CD14-positive monocyte (primary cell): Measurements from ENCODE around the gene RALGAPA2. TPM values are rescaled to one million over a fixed set of nuclear protein-coding genes. Genes with fewer than 3 reads are reported as not detected.
A peak's percentile ranks its signal among the peaks of the same experiment; 100 is the strongest.

Source experiments
- DNase-seq, 3 donors: peaks; one replicate each; pipeline ENCODE4 v3.0.0-alpha.2; 2011 to 2022
- H2AFZ ChIP-seq: 2 replicates; pipeline ENCODE4 v1.6.0; 2012; ENCODE audit warnings: mild to moderate bottlenecking, low read depth, low read length, inconsistent platforms; ENCODE audit not compliant: insufficient read depth, poor library complexity, severe bottlenecking
- H3K27ac ChIP-seq, 2 donors: 1 replicate in 1 of 2; 2 replicates in 1 of 2; pipeline ENCODE4 v1.5.1; 2012 to 2013; ENCODE audit warnings: low read length in 2 of 2, control low read depth in 1 of 2, inconsistent platforms in 1 of 2, low read depth in 1 of 2, mild to moderate bottlenecking in 1 of 2
- H3K27me3 ChIP-seq, 2 donors: one replicate each; pipeline versions ENCODE4 v1.6.0 to v1.6.1; 2011 to 2013; ENCODE audit warnings: low read length in 2 of 2; ENCODE audit not compliant: control insufficient read depth in 2 of 2, insufficient read depth in 2 of 2
- H3K36me3 ChIP-seq, 2 donors: replicated peaks in 1 of 2; 1 replicate in 1 of 2; 2 replicates in 1 of 2; pipeline versions ENCODE4 v1.5.1 to v1.6.1; 2012 to 2013; ENCODE audit warnings: low read length in 2 of 2, control low read depth in 1 of 2, inconsistent platforms in 1 of 2, mild to moderate bottlenecking in 1 of 2; ENCODE audit not compliant: insufficient read depth in 2 of 2, control insufficient read depth in 1 of 2
- H3K4me1 ChIP-seq, 2 donors: 1 replicate in 1 of 2; 2 replicates in 1 of 2; pipeline versions ENCODE4 v1.5.1 to v1.6.1; 2012 to 2013; ENCODE audit warnings: low read length in 2 of 2, control low read depth in 1 of 2, inconsistent platforms in 1 of 2, mild to moderate bottlenecking in 1 of 2, moderate library complexity in 1 of 2; ENCODE audit not compliant: insufficient read depth in 2 of 2, control insufficient read depth in 1 of 2
- H3K4me2 ChIP-seq: replicated peaks from 2 replicates; pipeline ENCODE3; 2012; ENCODE audit warnings: low read length, moderate library complexity, mild to moderate bottlenecking; ENCODE audit not compliant: poor library complexity, severe bottlenecking; ENCODE audit errors: extremely low read depth
- H3K4me3 ChIP-seq, 3 experiments: fragments of 200-600 bp in 1 of 3; sonication (generic) in 1 of 3; replicated peaks in 1 of 3; 1 replicate in 2 of 3; 2 replicates in 1 of 3; pipeline ENCODE4 v1.5.1; 2011 to 2013; ENCODE audit warnings: low read length in 3 of 3, mild to moderate bottlenecking in 3 of 3, control low read depth in 2 of 3, low read depth in 2 of 3, inconsistent platforms in 1 of 3, moderate library complexity in 1 of 3
- H3K79me2 ChIP-seq: 2 replicates; pipeline ENCODE4 v1.6.0; 2012; ENCODE audit warnings: mild to moderate bottlenecking, control low read depth, inconsistent platforms, low read length, moderate library complexity; ENCODE audit not compliant: insufficient read depth
- H3K9ac ChIP-seq: 2 replicates; pipeline ENCODE4 v1.6.0; 2017; ENCODE audit warnings: low read length, mild to moderate bottlenecking; ENCODE audit not compliant: insufficient read depth, poor library complexity, severe bottlenecking
- H3K9me3 ChIP-seq, 2 donors: replicated peaks in 1 of 2; 1 replicate in 1 of 2; 2 replicates in 1 of 2; pipeline versions ENCODE4 v1.5.1 to v1.6.1; 2012 to 2013; ENCODE audit warnings: low read length in 2 of 2, control low read depth in 1 of 2; ENCODE audit not compliant: control insufficient read depth in 1 of 2, insufficient read depth in 1 of 2
- H4K20me1 ChIP-seq: 2 replicates; pipeline ENCODE4 v1.6.0; 2012; ENCODE audit warnings: mild to moderate bottlenecking, low read length, control low read depth, moderate library complexity; ENCODE audit not compliant: insufficient read depth
- H3K27ac Mint-ChIP-seq, 7 donors: one replicate each; pipeline ENCODE4 v1.8.0; 2020; ENCODE audit warnings: mild to moderate bottlenecking in 7 of 7, mixed read lengths in 7 of 7, moderate library complexity in 6 of 7, inconsistent platforms in 2 of 7
- H3K27me3 Mint-ChIP-seq, 3 donors: one replicate each; pipeline ENCODE4 v1.8.0; 2021 to 2022; ENCODE audit warnings: low read depth in 3 of 3, mild to moderate bottlenecking in 3 of 3, mixed read lengths in 3 of 3, moderate library complexity in 3 of 3, inconsistent platforms in 1 of 3
- H3K36me3 Mint-ChIP-seq, 2 donors: one replicate each; pipeline ENCODE4 v1.8.0; 2020; ENCODE audit warnings: mixed read lengths in 2 of 2, inconsistent platforms in 1 of 2, mild to moderate bottlenecking in 1 of 2
- H3K4me1 Mint-ChIP-seq: one replicate; pipeline ENCODE4 v1.8.0; 2020; ENCODE audit warnings: mild to moderate bottlenecking, mixed read lengths
- H3K4me3 Mint-ChIP-seq, 2 donors: one replicate each; pipeline ENCODE4 v1.8.0; 2020; ENCODE audit warnings: mild to moderate bottlenecking in 2 of 2, mixed read lengths in 2 of 2, moderate library complexity in 1 of 2
- H3K9me3 Mint-ChIP-seq, 7 donors: one replicate each; pipeline ENCODE4 v1.8.0; 2020 to 2022; ENCODE audit warnings: mixed read lengths in 7 of 7, mild to moderate bottlenecking in 6 of 7, moderate library complexity in 6 of 7, inconsistent platforms in 2 of 7
- WGBS: methylation state at CpG from one replicate; pipeline ENCODE4 v1.1.5; 2013; ENCODE audit warnings: missing lambda C conversion rate; ENCODE audit not compliant: insufficient coverage; 5-methylcytosine and 5-hydroxymethylcytosine counted together
- intact Hi-C, 2 donors: fragments of 100-400 bp; cut with micrococcal nuclease; formaldehyde crosslinking; loops; one replicate each; pipeline versions ENCODE4 v1.15.0 to v1.15.1; 2023
- polyA plus RNA-seq, 3 donors: library from polyadenylated mRNA; depleted of rRNA in 1 of 3; unstranded in 2 of 3; stranded (reverse) in 1 of 3; fragments of 300-500 nt in 2 of 3; fragments of >200 nt in 1 of 3; fragmentation: Illumina TruSeq in 2 of 3; gene quantifications; 1 replicate in 2 of 3; 2 replicates in 1 of 3; pipeline ENCODE4 v1.2.3, GENCODE V29; 2012 to 2021
- TF ChIP-seq, protein P1 (sequence below): fragments of 200-600 bp; IDR thresholded peaks from one replicate; pipeline ENCODE4 v1.8.0; 2022; ENCODE audit warnings: antibody characterized with exemption, mild to moderate bottlenecking

The RALGAPA2 gene
- polyA plus RNA-seq, 3 donors: 6.2 to 13.0 (median 8.9) TPM

DNA sequence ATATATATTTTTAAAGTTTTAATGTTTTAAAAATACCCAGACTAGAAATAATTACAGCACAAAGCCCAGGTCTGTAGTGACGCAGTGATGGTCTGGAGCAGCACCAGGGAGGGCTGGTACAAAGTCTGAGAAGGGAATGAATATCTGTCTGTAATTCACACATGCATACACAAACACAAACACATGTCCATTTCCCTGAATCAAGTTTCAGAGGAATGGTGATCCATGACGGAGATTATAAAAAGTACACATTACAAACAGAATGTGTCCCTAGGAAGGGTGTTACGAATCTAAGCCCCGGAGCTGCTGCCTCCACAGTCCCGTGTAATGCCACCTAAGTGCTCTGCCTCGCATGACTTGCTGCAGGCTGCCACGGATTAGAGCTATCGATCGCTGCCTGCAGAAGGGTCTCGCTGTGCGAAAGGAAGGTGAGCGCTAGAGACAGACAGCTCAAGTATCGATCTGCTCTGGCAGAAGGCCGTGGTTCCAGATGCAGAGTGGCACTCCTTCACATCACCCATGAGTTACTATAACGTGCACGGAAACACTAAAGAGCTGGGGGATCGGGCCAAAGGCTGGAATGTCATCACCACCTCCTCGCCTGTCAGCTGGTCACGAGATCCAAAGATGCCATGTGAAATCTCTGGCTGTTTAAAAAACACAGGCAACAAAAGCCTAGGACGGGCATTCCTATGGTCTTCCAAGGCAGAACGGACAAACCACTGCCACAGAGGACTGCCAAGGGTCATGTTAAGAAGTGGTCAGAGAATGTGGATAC lies 257.4 kb downstream of the RALGAPA2 start:
- Histone ChIP-seq H3K79me2 (no peaks in the 10 kb centered on the region), H3K4me1 (peaks cover 37 to 52% of the 10 kb centered on the region in 2 donors), H2AFZ (no peak overlapping the region), H3K27me3 (no peaks in the 10 kb centered on the region), H3K9me3 (no peaks in the 10 kb centered on the region), H3K27ac (no peak overlapping the region), H3K36me3 (peaks cover 8 to 42% of the 10 kb centered on the region in 2 donors), H3K4me3 (no peak overlapping the region), H3K4me2 (no peak overlapping the region), H3K9ac (no peak overlapping the region), H4K20me1 (no peaks in the 10 kb centered on the region)
- Mint-ChIP-seq H3K27ac (peak overlapping the region in 1 of 7 donors; percentile 49), H3K9me3 (no peaks in the 10 kb centered on the region), H3K4me3 (no peak overlapping the region), H3K36me3 (peaks cover 35 to 51% of the 10 kb centered on the region in 2 donors), H3K27me3 (no peaks in the 10 kb centered on the region), H3K4me1 (peaks cover 39% of the 10 kb centered on the region)
- intact Hi-C loops: no loop called here
- TF ChIP-seq, protein P1, sequence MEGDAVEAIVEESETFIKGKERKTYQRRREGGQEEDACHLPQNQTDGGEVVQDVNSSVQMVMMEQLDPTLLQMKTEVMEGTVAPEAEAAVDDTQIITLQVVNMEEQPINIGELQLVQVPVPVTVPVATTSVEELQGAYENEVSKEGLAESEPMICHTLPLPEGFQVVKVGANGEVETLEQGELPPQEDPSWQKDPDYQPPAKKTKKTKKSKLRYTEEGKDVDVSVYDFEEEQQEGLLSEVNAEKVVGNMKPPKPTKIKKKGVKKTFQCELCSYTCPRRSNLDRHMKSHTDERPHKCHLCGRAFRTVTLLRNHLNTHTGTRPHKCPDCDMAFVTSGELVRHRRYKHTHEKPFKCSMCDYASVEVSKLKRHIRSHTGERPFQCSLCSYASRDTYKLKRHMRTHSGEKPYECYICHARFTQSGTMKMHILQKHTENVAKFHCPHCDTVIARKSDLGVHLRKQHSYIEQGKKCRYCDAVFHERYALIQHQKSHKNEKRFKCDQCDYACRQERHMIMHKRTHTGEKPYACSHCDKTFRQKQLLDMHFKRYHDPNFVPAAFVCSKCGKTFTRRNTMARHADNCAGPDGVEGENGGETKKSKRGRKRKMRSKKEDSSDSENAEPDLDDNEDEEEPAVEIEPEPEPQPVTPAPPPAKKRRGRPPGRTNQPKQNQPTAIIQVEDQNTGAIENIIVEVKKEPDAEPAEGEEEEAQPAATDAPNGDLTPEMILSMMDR: no peak
- WGBS: 96% methylated on average over 16 of the region's 21 CpGs
- DNase-seq: no peak

GRCh38 chr20:20454367-20454766 lies 258.1 kb downstream of the RALGAPA2 start:
- WGBS: 91% methylated on average over 2 of the region's 4 CpGs
- TF ChIP-seq, protein P1: no peak
- Mint-ChIP-seq H3K4me1 (peaks cover 39% of the 10 kb centered on the region), H3K36me3 (peaks cover 30 to 45% of the 10 kb centered on the region in 2 donors), H3K27me3 (no peaks in the 10 kb centered on the region), H3K4me3 (no peak overlapping the region), H3K27ac (no peak overlapping the region), H3K9me3 (no peaks in the 10 kb centered on the region)
- H2AFZ ChIP-seq: no peak overlapping the region
- no peak overlapping the region for H3K4me2 ChIP-seq
- H4K20me1 ChIP-seq: no peaks in the 10 kb centered on the region
- no peaks in the 10 kb centered on the region for H3K79me2 ChIP-seq
- no peak for DNase-seq
- intact Hi-C loops: no loop called here
- peaks cover 8 to 38% of the 10 kb centered on the region in 2 donors for H3K36me3 ChIP-seq
- peaks cover 37 to 52% of the 10 kb centered on the region in 2 donors for H3K4me1 ChIP-seq
- H3K27me3 ChIP-seq: no peaks in the 10 kb centered on the region
- no peak overlapping the region for H3K9ac ChIP-seq
- no peak overlapping the region for H3K27ac ChIP-seq
- H3K4me3 ChIP-seq: no peak overlapping the region
- H3K9me3 ChIP-seq: no peaks in the 10 kb centered on the region
